ENCODE data around the gene CYP2U1.
A peak's percentile ranks its signal among the peaks of the same experiment; 100 is the strongest.
"Not testable (repeated sequence)": the region's sequence is repeated elsewhere in the genome, so short reads cannot be mapped to it uniquely, and the experiment has no call there.

Gene CYP2U1

GRCh38 chr4:107922486-107923473 lies 8.6 kb upstream of the CYP2U1 start:
- no peak for DNase-seq (ENCODE audit: low read depth in 2 of 2)

GRCh38 chr4:107925713-107926112 lies 5.6 kb upstream of the CYP2U1 start:
- DNase-seq (ENCODE audit: low read depth in 2 of 2): not testable (repeated sequence)

GRCh38 chr4:107926875-107927274 lies 4.5 kb upstream of the CYP2U1 start:
- not testable (repeated sequence) for DNase-seq (ENCODE audit: low read depth in 2 of 2)

- DNase-seq (ENCODE audit: low read depth in 2 of 2): peak in 1 of 2 donors; percentile 33
Observed at GRCh38 chr4:107931775-107932321, 499 bp downstream of the CYP2U1 start.

GRCh38 chr4:107935246-107935645 lies 3.9 kb downstream of the CYP2U1 start:
- no peak for DNase-seq (ENCODE audit: low read depth in 2 of 2)

GRCh38 chr4:107937040-107937439 lies 5.7 kb downstream of the CYP2U1 start:
- no peak for DNase-seq (ENCODE audit: low read depth in 2 of 2)

- DNase-seq (ENCODE audit: low read depth in 2 of 2): no peak
Observed at GRCh38 chr4:107939307-107939706, 8.0 kb downstream of the CYP2U1 start.

GRCh38 chr4:107945809-107946208 lies 14.5 kb downstream of the CYP2U1 start:
- no peak for DNase-seq (ENCODE audit: low read depth in 2 of 2)

GRCh38 chr4:107950746-107951540 lies 19.6 kb downstream of the CYP2U1 start:
- no peak for DNase-seq (ENCODE audit: low read depth in 2 of 2)

GRCh38 chr4:107951551-107951950 lies 20.2 kb downstream of the CYP2U1 start:
- no peak for DNase-seq (ENCODE audit: low read depth in 2 of 2)

- DNase-seq (ENCODE audit: low read depth in 2 of 2): no peak
Observed at GRCh38 chr4:107956011-107956410, 24.7 kb downstream of the CYP2U1 start.

GRCh38 chr4:107966903-107967302 lies 35.6 kb downstream of the CYP2U1 start:
- no peak for DNase-seq (ENCODE audit: low read depth in 2 of 2)

- DNase-seq (ENCODE audit: low read depth in 2 of 2): not testable (repeated sequence)
Observed at GRCh38 chr4:107967519-107967918, 36.2 kb downstream of the CYP2U1 start.

GRCh38 chr4:107967921-107968320 lies 36.6 kb downstream of the CYP2U1 start:
- DNase-seq (ENCODE audit: low read depth in 2 of 2): not testable (repeated sequence)

GRCh38 chr4:107970063-107970798 lies 38.9 kb downstream of the CYP2U1 start:
- no peak for DNase-seq (ENCODE audit: low read depth in 2 of 2)

- no peak for DNase-seq (ENCODE audit: low read depth in 2 of 2)
Observed at GRCh38 chr4:107972605-107973004, 41.3 kb downstream of the CYP2U1 start.

- DNase-seq (ENCODE audit: low read depth in 2 of 2): no peak
Observed at GRCh38 chr4:107974523-107974922, 43.2 kb downstream of the CYP2U1 start.

- DNase-seq (ENCODE audit: low read depth in 2 of 2): no peak
Observed at GRCh38 chr4:107977482-107977881, 46.1 kb downstream of the CYP2U1 start.

- DNase-seq (ENCODE audit: low read depth in 2 of 2): no peak
Observed at GRCh38 chr4:107977966-107978705, 46.8 kb downstream of the CYP2U1 start.

GRCh38 chr4:107978716-107979451 lies 47.5 kb downstream of the CYP2U1 start:
- DNase-seq (ENCODE audit: low read depth in 2 of 2): no peak

Measured in stimulated activated CD8-positive, alpha-beta memory T cell treated with anti-CD3 and anti-CD28 coated beads, Interleukin-7, amount 100 ng/mL, for 4 hours (primary cell).